SK-N-MC (cell line): Measurements from ENCODE around the gene ATP13A3.

Experiments used
- EZH2 ChIP-seq: fragments of 200-600 bp; sonication (generic); IDR thresholded peaks from one replicate; pipeline ENCODE4 v1.6.1; 2017; ENCODE audit warnings: antibody characterized with exemption
- POLR2AphosphoS5 ChIP-seq: IDR thresholded peaks from 2 replicates; pipeline ENCODE4 v1.6.1; 2012; ENCODE audit warnings: mild to moderate bottlenecking, low read depth, low read length, borderline replicate concordance

DNA sequence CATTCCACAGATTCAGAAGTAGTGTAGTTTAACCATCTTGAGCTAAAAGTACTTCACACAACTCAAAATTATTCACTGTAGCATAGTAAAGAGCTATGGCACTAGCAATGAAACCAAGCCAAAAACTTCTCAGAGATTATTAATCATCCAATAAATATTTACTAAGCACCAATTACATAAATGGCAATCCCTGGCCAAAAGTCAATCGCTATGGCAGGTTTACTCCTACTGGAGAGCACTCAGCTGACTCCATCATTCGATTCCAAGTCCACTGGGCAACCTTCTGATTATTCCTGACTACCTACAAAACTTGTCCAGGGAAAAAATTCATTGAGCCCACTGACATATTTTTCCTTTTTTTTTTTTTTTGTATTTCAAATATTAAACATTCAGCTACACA is 23.9 kb downstream of the ATP13A3 start:
- no peak for TF ChIP-seq POLR2AphosphoS5
- no peak for TF ChIP-seq EZH2
